A549 (cell line): ENCODE data around the gene MYH9.

ENCODE experiments used
- CTCF ChIP-seq: fragments of >200 bp; sonication (Bioruptor Twin); formaldehyde crosslinking; IDR thresholded peaks from 3 replicates; pipeline ENCODE4 v1.5.1; 2016
- E2F6 ChIP-seq: IDR thresholded peaks from 2 replicates; pipeline ENCODE4 v1.6.1; 2012; ENCODE audit warnings: low read depth, borderline replicate concordance
- FOSL2 ChIP-seq, 2 experiments: fragments of 450-650 bp in 1 of 2; fragments of >200 bp in 1 of 2; sonication (Bioruptor Twin) in 1 of 2; formaldehyde crosslinking; IDR thresholded peaks; 2 replicates each; pipeline versions ENCODE4 v1.5.0 to v1.6.1; 2016 to 2020; ENCODE audit warnings: mild to moderate bottlenecking in 1 of 2, moderate library complexity in 1 of 2
- JUN ChIP-seq, 2 experiments: fragments of >200 bp; sonication (Bioruptor Twin); formaldehyde crosslinking; IDR thresholded peaks; 2 replicates in 1 of 2; 3 replicates in 1 of 2; pipeline ENCODE4 v1.6.1; 2016 to 2017
- KDM1A ChIP-seq: fragments of 200-600 bp; sonication (generic); IDR thresholded peaks from 2 replicates; pipeline ENCODE4 v1.6.1; 2016; ENCODE audit warnings: low read depth, mild to moderate bottlenecking
- KDM5A ChIP-seq: fragments of 200-600 bp; sonication (generic); IDR thresholded peaks from 2 replicates; pipeline ENCODE4 v1.6.1; 2016; ENCODE audit warnings: antibody characterized with exemption, mild to moderate bottlenecking
- MAX ChIP-seq: IDR thresholded peaks from 2 replicates; pipeline ENCODE4 v1.6.1; 2012
- MAZ ChIP-seq: fragments of 150-350 bp; IDR thresholded peaks from 2 replicates; pipeline ENCODE4 v1.6.1; 2014; ENCODE audit warnings: antibody characterized with exemption, low read depth, low read length, borderline replicate concordance
- MYC ChIP-seq: IDR thresholded peaks from 2 replicates; pipeline ENCODE4 v1.6.1; 2012; ENCODE audit warnings: mild to moderate bottlenecking, inconsistent platforms, low read length, improper control_type of control experiment, borderline replicate concordance
- RARB ChIP-seq: fragments of 250-450 bp; sonication (Bioruptor Pico); IDR thresholded peaks from 2 replicates; pipeline ENCODE4 v1.8.0; 2021; ENCODE audit warnings: mild to moderate bottlenecking, moderate library complexity
- RCOR1 ChIP-seq: fragments of 150-350 bp; IDR thresholded peaks from 2 replicates; pipeline ENCODE4 v1.6.1; 2014; ENCODE audit warnings: antibody characterized with exemption, low read length, low read depth
- REST ChIP-seq: fragments of 200-600 bp; sonication (generic); IDR thresholded peaks from 2 replicates; pipeline ENCODE4 v1.6.1; 2016; ENCODE audit warnings: antibody characterized with exemption, mild to moderate bottlenecking, moderate library complexity
- RFX5 ChIP-seq: fragments of 450-650 bp; IDR thresholded peaks from 2 replicates; pipeline ENCODE4 v1.7.1; 2014; ENCODE audit warnings: antibody characterized with exemption, mild to moderate bottlenecking, moderate library complexity

- TF ChIP-seq MAZ: no peak
- TF ChIP-seq KDM1A: no peak
- TF ChIP-seq RFX5: no peak
- TF ChIP-seq CTCF: no peak
- TF ChIP-seq RCOR1: no peak
- TF ChIP-seq E2F6: no peak
- no peak for TF ChIP-seq REST
- no peak for TF ChIP-seq MYC
- no peak for TF ChIP-seq JUN (IDR thresholded peaks at IDR 0.05)
- no peak for TF ChIP-seq MAX
- no peak for TF ChIP-seq RARB (CRISPR knock-in tag)
- no peak for TF ChIP-seq KDM5A
- TF ChIP-seq FOSL2 (IDR thresholded peaks at IDR 0.05): no peak
- TF ChIP-seq FOSL2 (CRISPR knock-in tag; IDR thresholded peaks at IDR 0.05): no peak
These were observed 99.8 kb downstream of the MYH9 start for GRCh38 chr22:36287881-36288515.
